Measurements from ENCODE around the gene ACSS2.
A peak's percentile ranks its signal among the peaks of the same experiment; 100 is the strongest.
"Not testable (repeated sequence)": the region's sequence is repeated elsewhere in the genome, so short reads cannot be mapped to it uniquely, and the experiment has no call there.

ACSS2 gene

GRCh38 chr20:34872622-34873224, 3.7 kb upstream of the ACSS2 start, which contains the start of gene GGT7:
TSS of gene GGT7 (minus strand) at chr20:34872856. CDS start at chr20:34872815, 41 bp downstream.
- H3K4me3 ChIP-seq (ENCODE audit: low read depth, low read length): peak within 1 kb of the TSS; percentile 62
- DNase-seq (ENCODE audit: low read depth): no peak
- peak; percentile 80 for TF ChIP-seq CTCF (IDR thresholded peaks at IDR 0.05; ENCODE audit: control insufficient read depth, extremely low read depth, insufficient read depth)

GRCh38 chr20:34873583-34874093, 2.8 kb upstream of the ACSS2 start:
- TF ChIP-seq CTCF (IDR thresholded peaks at IDR 0.05; ENCODE audit: control insufficient read depth, extremely low read depth, insufficient read depth): no peak
- H3K4me3 ChIP-seq (ENCODE audit: low read depth, low read length): peak overlapping the region; percentile 62
- no peak for DNase-seq (ENCODE audit: low read depth)

GRCh38 chr20:34874094-34874654, 2.2 kb upstream of the ACSS2 start:
- DNase-seq (ENCODE audit: low read depth): peak; percentile 67

DNA sequence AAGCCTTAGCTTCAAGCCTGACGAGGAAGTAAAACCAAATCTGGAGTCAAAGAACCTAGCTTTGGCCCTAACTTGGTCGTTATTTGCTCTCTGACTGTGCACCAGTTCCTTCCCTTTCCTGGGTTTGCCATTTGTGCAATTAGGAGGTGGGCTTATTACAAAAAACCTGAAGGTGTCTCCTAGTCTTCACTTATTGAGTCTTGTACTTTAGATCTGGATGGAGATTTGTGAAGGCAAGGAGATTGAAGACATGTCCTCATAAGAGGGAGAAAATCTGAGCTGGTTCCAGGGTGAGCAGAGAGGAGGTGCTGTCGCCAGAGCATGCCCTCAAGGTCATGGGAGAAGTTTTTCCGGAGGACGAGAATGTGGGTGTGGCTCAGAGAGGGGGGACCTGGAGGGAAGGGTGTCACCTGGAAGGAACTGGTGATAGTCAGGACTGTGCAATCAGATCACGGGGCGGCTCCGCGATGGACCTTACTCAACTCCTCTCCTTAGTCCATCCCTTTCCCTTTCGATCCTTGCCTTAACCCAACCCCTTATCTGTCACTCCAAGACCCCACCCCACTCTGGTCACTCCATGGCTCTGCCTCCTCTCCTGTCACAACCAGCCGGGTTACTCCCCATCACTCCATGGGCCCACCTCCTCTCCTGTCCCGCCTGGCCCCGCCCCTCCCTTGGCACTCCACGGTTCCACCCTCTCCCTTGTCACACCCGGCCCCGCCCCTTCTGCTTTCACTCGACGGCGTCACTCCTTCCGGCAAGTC, 588 bp upstream of the ACSS2 start:
- DNase-seq (ENCODE audit: low read depth): peak; percentile 99
- peak overlapping the region; percentile 67 for H3K4me3 ChIP-seq (ENCODE audit: low read depth, low read length)
- no peak for TF ChIP-seq CTCF (IDR thresholded peaks at IDR 0.05; ENCODE audit: control insufficient read depth, extremely low read depth, insufficient read depth)

More at GRCh38 chr20:34874094-34874654, 2.2 kb upstream of the ACSS2 start:
- H3K4me3 ChIP-seq (ENCODE audit: low read depth, low read length): no peak overlapping the region
- TF ChIP-seq CTCF (IDR thresholded peaks at IDR 0.05; ENCODE audit: control insufficient read depth, extremely low read depth, insufficient read depth): peak; percentile 97

DNA sequence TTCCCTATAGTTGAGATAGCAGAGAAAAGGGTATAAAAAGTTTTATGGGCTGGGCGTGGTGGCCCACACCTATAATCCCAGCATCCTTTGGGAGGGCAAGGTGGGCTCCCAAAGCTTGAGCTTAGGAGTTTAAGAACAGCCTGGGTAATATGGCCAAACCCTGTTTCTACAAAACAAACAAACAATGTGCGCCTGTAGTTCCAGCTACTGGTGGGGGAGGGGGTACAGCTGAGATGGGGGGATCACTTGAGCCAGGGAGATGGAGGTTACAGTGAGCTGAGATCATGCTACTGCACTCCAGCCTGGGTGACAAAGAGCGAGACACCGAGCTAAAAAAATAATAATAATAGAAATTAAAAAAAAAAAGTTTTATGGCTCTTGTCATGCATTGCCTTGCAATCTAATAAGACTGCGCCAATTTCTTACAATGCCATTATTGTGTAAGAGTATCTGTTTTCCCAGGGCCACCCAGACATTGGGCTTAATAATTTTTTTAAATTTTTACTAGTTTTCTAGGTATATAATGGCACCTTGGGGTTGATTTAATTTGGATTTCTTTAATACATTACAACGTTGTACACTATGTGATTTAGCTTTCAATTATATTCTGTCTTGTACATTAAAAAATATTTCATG, 3.9 kb downstream of the ACSS2 start:
- no peak for DNase-seq (ENCODE audit: low read depth)
- H3K4me3 ChIP-seq (ENCODE audit: low read depth, low read length): no peak overlapping the region
- no peak for TF ChIP-seq CTCF (IDR thresholded peaks at IDR 0.05; ENCODE audit: control insufficient read depth, extremely low read depth, insufficient read depth)

DNA sequence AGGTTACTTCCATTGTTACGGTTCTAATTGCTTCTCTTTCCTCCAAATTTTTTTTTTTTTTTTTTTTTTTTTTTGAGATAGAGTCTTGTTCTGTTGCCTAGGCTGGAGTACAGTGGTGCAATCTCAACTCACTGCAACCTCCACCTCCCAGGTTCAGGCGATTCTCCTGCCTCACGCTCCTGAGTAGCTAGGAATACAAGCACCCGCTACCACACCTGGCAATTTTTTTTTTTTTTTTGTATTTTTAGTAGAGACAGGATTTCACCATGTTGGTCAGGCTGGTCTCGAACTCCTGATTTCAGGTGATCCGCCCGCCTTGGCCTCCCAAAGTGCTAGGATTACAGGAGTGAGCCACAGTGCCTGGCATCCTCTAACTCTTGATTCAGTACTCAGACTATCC, 4.6 kb downstream of the ACSS2 start:
- not testable (repeated sequence) for DNase-seq (ENCODE audit: low read depth); H3K4me3 ChIP-seq (ENCODE audit: low read depth, low read length)

DNA sequence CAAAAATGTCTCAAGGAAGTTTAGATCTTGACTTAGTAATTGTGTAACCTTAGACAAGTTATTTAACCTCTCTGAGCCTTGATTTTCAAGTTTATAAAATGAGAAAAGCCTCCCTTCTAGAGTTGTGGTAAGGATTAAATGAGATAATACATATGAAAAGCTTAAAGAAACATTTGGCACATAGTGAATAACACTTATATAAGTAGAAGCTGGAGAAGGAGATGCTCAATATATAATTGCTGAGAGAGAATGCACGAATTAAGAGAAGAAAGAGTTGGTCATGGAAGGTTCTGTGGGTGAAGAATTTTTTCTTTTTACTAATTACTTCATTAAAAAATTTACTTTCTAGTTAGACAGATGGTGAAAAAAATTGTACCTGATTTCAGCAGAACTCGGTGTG, 5.3 kb downstream of the ACSS2 start:
- H3K4me3 ChIP-seq (ENCODE audit: low read depth, low read length): no peak overlapping the region
- DNase-seq (ENCODE audit: low read depth): no peak
- TF ChIP-seq CTCF (IDR thresholded peaks at IDR 0.05; ENCODE audit: control insufficient read depth, extremely low read depth, insufficient read depth): no peak
